ENCODE measurements around the gene SIK1.
"Not testable (repeated sequence)": the region's sequence is repeated elsewhere in the genome, so short reads cannot be mapped to it uniquely, and the experiment has no call there.

SIK1 gene

DNA sequence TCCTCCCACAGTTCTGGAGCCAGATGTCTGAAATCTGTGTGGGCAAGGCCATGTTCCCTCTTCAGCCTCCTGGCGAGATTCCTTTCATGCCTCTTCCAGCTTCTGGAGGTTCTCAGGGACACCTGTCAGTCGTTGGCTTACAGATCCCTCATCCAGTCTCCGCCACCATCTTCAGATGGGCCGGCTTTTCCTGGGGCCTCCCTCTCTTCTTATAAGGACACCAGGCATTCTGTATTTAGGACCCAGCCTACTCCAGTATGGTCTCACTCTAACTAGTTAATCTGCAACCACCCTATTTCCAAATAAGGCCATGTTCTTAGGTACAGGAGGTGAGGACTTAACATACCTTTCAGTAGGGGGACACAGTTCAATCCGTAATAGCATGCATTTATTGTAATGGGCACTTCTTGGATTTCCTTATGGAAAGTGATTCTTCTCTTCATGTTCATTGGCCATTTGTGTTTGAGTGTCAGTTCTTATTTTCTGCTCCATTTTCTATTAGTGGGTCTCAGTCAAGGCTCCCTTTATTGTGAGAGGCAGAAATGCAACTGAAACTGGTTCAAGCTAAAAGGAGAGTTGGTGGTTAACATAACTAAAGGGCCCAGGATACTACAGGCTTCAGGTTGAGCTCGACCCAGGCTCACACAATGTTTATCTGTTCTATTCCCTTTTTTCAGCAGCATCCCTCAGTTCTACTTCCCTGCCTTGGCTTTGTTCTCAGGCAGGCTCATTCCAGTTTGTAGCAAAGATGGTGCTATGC, 12.6 kb upstream of the SIK1 start:
- DNase-seq (ENCODE audit: low read depth) = not testable (repeated sequence)

DNA sequence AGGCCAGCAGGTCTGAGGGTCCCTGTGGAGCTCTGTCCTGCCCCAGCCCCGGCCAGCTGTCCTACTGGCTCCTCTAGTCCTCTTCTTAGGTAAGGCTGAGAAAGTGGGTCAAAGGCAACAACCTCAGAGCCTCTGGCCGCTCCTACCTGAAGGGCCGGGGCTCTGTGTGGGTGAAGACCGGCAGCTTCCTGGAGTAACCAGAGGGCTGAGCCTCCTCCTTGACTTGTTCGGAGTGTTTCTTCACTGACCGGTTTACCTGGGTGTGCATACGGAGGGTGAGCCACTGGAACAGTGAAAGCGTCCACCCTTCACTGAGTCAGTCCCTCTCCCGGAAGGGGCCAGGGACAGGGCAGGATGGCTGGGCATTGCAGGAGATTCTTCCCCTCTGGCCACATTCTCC, 9.3 kb upstream of the SIK1 start:
- DNase-seq (ENCODE audit: low read depth) = not testable (repeated sequence)

DNA sequence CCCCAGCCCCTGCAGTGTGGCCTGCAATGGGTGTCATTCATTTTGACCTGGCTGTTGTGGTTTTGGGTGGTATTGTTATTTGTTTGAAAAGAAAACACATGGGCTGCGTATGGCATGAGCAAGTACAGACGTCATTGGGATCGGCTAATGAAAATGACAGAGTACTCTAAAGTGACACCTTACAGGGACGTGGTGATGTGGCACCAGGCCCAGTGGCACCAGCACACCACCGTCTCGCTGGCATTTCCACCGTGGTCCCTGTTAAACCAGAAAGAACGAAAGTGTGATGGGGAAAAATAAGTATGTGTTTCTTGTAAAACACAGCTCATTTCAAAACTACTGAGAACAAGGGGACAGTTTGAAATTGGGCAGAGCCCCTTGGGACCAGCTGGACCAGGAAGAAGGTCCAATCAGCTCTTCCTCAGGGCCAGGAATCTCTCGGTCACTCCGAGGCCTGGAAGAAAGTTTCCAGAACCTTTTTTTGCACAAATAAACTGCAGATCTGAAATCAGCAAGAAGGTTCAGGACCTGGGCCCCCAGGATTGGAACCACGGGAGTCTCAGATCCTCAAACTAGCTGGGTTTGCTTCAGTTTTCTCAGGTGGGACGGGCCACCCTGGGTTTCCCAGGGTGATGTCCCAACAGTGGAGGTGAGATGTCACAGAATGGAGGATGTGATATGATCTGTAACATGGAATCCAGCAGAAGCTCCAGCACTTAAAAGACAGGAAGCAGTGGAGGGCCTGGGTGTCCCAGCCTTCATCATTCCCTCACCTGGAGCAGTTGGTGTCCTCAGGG, 6.6 kb upstream of the SIK1 start:
- not testable (repeated sequence) for DNase-seq (ENCODE audit: low read depth)

DNA sequence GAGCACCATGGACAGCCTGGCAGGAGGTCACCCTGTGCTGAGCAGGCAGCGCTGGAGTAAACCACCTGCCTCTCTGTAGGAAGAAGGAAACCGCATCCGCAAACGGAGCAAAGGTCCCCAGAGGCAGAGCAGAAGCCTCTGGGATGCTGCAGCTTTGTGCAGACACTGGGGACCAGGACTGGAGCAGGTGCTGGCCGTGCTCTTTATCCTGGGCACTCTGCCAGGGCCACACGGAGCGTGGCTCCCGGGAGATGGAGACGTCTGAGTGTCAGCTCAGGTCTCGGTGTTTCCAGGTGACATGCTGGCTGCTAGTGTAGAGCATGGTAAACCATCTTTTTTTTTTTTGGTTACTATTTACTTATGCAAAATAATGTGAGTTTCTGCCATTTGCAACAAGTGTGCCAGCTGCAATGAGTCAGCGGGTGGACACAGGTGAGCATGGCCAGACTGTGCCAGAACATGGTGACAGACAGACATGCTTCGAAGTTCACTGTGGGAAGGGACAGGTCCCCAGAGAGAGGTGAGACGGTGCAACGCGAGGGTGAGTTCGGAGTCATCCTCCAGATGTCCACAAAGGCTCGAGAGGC, 4.0 kb upstream of the SIK1 start:
- not testable (repeated sequence) for DNase-seq (ENCODE audit: low read depth)

DNA sequence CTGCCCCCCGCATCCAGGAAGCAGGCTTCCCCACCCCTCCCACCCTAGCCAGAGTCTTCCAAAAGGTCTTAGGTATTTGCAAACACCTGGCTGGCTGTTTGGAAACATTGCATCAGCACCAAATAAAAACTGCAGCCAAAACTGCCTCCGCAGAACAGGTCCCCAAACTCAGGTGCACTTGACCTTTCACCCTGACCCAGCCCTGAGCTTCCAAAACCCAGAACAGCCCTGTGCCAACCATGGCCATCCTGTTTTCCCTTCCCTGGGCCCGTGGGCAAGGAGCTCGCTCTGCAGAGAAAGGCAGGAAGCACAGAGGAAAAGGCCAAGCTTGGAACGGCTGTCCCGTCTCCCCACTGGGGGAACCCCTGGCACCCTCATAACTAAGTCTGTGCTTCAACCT, 2.0 kb upstream of the SIK1 start:
- DNase-seq (ENCODE audit: low read depth) = not testable (repeated sequence)

DNA sequence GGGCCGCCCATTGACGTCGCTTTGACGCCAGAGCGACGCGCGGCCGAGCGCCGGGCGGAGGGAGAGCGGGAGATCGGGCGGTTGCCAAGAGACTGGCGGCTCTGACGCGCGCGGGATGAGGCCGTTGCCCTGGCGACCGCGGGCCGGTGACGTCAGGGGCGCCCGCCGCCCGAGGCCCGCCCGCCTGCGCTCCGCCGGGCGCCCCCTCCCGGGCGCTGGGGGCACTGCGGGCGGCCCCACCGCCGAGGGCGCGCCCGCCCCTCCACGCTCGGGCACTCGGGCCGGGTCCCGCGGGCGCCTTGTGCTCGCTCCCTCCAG, 270 bp upstream of the SIK1 start:
- DNase-seq (ENCODE audit: low read depth) = not testable (repeated sequence)

DNA sequence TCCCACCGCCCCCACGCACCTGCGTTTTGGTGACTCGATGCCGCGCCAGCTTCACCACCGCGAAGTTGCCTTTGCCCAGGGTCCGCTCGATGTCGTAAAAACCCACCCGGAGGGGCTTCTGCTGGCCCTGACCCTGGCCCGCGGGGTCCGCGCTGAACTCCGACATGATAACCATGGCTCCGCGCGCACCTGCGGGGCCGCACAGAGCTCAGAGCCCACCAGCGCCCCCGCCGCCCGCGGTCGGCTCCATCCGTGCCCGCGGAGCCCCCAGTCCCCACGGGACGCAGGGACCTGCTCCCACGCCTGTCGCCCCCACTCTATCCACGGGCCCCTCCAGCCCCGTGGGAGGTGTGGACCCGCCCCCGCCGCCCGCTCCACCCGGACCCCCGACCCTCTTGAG, 927 bp downstream of the SIK1 start:
- not testable (repeated sequence) for DNase-seq (ENCODE audit: low read depth)

DNA sequence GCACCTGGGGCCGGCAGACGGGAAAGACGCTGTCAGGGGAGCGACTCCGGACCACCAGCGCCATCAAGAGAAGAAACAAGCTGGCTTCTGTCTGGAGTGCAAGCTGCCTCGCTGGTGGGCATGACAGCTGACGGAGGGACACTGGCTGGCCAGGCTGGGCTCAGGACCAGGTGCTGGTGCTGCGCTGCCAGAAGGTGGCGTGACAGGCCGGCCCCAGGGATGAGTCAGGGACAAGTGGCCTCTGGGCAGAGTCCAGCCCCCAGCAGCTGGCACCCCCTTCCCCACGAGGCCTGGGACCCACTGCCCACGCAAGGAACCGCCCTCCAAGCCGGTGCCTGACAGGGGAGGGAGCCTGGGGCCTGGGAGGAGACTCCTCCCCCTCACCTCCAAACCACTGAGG, 7.5 kb downstream of the SIK1 start:
- DNase-seq (ENCODE audit: low read depth) = not testable (repeated sequence)

DNA sequence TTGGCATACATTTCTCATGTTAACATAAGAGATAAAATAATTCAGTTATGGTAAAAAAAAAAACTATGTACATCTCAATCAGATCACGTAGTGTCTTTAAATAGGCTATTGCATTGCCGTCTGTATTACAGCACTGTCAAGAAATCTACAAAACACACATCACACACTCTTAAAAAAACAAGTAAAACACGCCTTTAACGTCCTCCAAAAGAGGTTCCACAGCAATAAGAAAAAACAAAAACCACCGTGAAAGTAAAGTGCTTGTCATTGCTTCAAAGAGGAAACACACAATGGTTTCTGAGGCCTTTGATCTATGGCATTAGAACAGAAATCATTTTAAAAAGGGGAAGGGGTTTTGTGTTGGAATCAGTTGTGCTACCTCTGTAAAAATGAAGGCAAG, 12.4 kb downstream of the SIK1 start:
- not testable (repeated sequence) for DNase-seq (ENCODE audit: low read depth)

DNA sequence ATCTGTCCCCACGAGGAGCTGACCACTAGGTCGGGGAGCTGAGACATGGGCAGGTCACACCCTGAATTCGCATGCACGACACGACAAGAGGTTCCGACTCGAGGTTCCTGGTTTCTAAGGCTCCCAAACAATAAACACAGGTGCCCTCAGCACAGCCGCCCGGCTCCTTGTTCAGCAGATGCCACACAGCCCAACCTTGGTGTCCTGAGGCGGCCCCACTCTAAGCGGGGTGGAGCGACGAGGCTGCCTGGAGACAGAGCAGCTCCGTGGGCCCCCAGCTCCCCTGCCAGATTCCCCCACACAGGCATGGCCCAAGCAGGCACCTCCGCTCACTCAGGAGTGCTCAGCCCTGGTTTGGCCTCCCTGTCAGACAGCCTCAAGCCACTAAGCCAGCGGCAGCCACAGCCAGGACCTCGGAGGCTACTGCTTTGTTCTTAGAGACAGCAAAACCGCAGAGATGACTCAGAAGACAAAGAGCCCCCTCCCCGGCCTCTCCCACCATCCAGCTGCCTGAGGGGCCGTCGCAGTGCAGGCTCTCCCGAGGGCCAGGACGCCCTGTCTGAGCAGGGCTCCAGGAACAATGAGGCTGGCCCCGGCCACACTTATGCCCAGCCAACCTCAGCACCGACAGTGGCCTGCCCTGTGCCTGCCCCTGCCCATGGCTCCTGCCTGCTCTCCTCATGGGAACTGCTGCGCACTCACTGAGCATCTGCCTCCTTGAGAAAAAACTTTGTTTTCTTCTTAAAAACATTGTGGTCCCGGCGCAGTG, 14.7 kb downstream of the SIK1 start:
- not testable (repeated sequence) for DNase-seq (ENCODE audit: low read depth)

DNA sequence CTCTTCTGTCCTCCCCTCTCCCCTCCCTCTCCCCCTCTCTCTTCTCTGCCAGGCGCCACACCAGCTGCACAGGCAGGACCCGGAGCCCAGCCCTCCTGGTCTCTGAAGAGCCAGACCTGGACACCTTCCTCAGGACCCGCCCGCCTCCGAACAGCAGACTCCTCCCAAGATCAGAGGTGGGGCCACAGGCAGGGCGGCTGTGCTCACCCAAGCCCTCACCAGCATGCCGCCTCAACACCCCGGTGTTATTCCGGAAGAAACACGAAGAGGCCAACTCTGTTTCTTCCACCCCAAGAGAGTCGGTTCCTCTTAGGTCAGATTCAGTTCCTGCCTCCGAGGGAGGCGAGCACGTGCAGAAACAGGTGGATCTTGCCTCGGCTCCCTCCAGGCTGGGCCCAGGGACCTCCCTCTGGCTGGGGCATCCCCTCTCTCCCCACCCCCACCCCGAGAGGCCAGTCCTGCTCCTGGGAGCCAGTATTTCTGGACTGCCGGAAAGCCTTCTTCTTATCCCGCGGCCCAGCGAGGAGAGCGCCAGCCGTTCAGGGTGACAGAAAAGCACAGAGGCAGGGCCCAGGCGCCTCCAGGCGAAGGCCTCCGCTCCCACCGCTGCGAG, 16.4 kb downstream of the SIK1 start:
- DNase-seq (ENCODE audit: low read depth) = not testable (repeated sequence)

DNA sequence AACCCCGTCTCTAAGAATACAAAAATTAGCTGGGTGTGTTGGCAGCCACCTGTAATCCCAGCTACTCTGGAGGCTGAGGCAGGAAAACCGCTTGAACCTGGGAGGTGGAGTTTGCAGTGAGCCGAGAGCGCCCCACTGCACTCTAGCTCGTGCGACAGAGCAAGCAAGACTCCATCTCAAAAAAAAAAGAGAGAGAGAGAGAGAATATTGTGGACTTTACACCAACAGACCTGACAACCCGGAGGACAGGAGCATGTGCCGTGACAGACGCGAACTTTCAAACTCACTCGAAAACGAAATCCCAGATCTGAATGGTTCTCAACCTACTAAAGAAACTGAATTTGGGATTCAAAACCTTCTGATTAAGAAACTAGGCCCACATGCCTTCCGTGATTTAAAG, 19.8 kb downstream of the SIK1 start:
- not testable (repeated sequence) for DNase-seq (ENCODE audit: low read depth)

DNA sequence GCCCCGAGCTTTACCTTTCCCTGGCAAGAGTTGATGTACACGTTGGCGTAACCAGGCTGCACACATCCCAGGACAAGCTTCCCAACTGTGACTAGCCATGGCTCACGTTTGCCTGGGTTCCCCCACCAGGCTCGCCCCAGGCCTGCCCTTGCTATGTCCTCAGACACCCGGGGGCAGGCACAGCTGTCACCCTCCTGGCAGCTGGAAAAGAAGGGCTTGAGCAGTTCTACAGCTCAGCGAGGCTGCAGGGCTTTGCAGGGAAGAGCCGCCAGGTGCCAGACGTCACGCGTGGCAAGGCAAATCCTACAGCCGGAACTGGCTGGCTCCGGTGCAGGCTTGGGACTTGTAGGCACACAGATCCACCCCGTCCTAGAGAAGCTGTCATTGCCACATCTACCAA, 22.5 kb downstream of the SIK1 start:
- not testable (repeated sequence) for DNase-seq (ENCODE audit: low read depth)

DNA sequence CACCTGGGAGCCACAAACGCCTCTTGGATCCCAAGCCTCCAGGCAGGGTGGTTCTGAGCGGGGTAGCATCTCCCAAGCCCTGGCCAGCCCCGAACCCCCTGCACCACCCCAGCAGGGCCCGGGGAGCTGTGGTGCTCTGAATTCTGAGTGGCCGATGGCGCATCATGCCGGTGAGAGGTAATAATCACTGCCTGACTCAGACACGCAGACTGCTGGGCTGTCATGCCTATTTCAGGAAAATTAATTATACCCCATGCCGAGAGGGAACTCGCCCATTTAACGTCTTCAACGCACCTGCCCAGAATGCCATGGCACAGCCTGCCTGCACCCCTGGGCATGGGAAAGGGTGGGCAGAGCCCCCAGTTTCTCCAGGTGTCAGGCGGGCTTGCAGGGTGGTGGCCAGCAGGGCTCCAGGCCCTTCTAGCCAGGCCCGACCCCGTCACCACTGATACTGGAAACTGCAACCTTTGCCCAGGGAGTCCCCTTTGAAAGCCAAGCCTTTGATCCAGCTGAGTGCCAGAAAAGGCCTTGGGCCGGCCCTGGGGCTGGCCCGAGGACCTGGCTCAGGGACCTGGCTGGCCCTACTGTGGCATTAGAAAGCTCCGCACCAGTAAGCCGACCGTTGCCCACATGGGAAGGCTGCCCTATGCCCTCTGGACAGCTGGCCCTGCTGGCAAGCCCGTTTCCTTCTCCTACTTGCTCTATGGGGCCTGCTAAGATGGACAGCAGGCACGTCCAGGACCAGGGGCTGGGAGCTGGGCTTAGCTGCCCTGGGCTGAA, 23.1 kb downstream of the SIK1 start:
- not testable (repeated sequence) for DNase-seq (ENCODE audit: low read depth)

DNA sequence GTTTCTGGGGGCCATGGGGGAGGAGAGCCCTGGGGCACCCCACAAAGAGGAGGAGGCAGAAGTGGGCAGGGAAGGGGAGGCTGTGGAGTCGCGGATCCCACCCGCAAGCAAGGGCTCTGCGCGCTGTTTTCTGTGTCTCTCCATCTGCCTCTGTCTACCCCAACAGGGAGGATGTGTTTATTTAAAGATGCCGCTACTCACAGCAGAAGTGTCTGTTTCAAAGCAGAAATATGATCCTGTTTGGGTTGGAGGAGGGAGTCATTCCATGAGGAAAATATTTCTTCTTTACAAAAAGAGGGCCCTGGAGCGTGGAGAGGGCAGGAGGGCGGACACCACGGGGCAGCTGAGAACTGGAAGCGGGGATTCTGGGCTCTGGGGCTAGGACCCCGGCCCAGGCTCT, 25.8 kb downstream of the SIK1 start:
- DNase-seq (ENCODE audit: low read depth) = not testable (repeated sequence)

DNA sequence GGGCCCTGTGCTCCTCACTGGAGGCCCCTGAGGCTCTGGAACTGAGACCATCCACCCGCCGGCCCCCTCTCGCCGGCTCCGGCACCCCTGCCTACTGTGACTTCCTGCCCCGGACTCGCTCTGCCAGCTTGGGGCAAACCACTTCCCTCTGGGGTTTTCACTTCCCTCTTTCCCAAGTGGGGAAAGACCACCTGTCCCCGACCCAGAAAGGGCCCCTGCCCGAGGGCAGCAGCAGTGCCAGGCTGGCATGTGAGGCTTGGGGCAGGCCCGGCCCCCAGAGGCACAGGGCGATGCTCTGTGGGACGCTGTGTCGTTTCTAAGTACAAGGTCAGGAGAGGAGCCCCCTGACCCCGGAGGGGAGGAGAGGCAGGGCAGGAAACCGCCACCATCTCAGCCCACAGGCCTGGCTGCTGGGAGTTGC, 27.3 kb downstream of the SIK1 start:
- DNase-seq (ENCODE audit: low read depth) = not testable (repeated sequence)

DNA sequence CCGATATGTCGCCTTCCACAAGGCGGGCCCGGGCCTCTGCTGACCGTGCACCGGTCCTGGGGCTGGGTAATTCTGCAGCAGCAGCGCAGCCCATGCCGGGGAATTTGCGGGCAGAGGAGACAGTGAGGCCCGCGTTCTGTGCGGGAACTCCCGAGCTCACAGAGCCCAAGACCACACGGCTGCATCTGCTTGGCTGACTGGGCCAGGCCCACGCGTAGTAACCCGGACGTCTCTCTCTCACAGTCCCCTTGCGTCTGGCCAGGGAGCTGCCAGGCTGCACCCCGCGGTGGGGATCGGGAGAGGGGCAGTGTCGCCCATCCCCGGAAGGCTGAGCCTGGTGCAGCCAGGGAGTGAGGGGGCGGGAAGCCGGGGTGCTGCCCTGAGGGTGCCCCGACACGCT, 27.8 kb downstream of the SIK1 start:
- DNase-seq (ENCODE audit: low read depth) = not testable (repeated sequence)

DNA sequence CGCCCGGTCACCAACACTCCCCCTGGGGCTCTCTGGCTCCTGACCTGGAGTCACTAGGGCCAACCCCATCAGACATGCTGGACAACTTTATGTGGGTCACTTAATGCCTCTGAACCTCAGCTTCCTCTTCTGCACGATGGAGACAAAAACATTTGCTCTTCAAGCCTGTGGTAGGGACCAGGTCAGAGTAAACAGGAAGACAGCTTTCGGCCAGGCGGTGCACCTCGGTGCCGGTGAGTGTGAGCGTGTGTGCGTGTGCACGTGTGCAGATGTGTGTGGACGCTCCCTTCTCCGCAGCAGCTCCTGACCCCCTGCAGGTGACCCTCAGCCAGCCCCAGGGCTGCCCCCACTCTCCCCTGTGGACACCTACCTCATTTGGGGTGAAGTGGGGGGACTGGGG, 28.4 kb downstream of the SIK1 start:
- DNase-seq (ENCODE audit: low read depth) = not testable (repeated sequence)

DNA sequence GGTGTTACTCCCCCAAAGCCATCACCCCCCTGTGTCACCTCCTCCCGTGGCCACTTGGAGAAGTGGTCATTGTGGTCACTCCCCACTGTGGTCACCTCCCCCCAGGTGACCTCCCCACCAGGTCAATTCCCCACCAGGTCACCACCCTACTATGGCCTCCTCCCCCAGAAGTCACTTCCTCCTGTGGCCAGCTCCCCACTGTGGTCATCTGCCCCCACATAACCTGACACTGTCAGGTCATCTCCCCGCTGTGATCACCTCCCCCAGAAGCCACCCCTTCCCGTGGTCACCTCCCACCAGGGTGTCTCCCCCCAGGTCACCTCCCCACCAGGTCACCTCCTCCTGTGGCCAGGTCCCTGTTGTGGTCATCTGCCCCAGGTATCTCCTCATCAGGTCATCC, 28.9 kb downstream of the SIK1 start:
- DNase-seq (ENCODE audit: low read depth) = not testable (repeated sequence)

DNA sequence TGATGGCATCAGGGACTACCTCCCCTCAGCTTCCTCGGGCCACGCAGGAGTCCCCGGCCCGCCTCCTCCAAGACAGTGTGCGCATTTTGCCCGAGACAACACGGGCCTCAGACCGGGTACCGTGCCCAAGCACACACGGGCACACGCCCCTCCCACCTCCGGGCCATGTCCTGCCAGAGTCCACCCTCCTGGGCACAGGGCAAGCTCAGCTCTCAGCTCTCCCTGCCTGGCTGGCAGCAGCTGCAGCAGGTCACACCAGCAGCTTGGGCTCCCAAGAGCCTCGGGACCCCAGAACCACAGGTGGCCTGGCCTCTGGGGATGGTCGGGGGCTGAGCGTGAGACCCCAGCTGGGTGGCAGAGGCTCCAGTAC, 29.5 kb downstream of the SIK1 start:
- DNase-seq (ENCODE audit: low read depth) = not testable (repeated sequence)
